ENCODE data around the gene DHTKD1.

Gene DHTKD1

DNA sequence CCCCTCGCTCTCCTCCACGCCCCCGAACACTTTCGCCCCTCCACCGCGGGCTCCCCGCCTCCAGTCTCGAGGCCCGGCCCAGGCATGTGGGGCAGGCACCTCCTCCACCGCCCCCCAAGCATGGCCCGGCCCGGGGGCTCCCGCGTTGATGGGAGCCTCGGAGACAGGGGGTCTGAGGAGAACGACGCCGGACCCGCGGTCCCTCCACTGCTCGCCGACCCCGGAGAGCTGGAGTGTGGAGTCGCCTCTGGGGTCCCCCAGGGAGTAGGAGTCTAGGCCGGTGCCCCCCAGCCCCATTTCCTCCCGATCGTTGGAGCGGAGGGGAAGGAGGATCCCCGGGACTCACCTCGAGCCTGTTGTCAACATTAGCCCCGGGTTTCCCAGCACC, 26.4 kb upstream of the DHTKD1 start (continued):
- TF ChIP-seq SALL2 (tag by site-specific recombination; IDR thresholded peaks at IDR 0.05; ENCODE audit: borderline replicate concordance) (no peak), ZNF266 (tag by site-specific recombination; IDR thresholded peaks at IDR 0.05; ENCODE audit: low read depth) (no peak), ZNF239 (tag by site-specific recombination; IDR thresholded peaks at IDR 0.05) (0 out of 2 replicates have a peak, but pooled peaks have one; percentile 1), ZNF654 (tag by site-specific recombination; IDR thresholded peaks at IDR 0.05; ENCODE audit: low read depth) (no peak), ZBTB20 (tag by site-specific recombination; IDR thresholded peaks at IDR 0.05) (peak; percentile 43; the same call in 1 of the 2 replicates), KLF9 (tag by site-specific recombination; IDR thresholded peaks at IDR 0.05; ENCODE audit: low read depth) (peak; percentile 71; the same call in 1 of the 2 replicates), ZEB2 (tag by site-specific recombination; IDR thresholded peaks at IDR 0.05) (0 out of 2 replicates have a peak, but pooled peaks have one; percentile 38), HOXC10 (CRISPR knock-in tag; IDR thresholded peaks at IDR 0.05) (no peak), ZSCAN30 (tag by site-specific recombination; IDR thresholded peaks at IDR 0.05) (0 out of 2 replicates have a peak, but pooled peaks have one; percentile 25), ZNF202 (tag by site-specific recombination; IDR thresholded peaks at IDR 0.05; ENCODE audit: borderline replicate concordance) (no peak), SP3 (tag by site-specific recombination; IDR thresholded peaks at IDR 0.05) (no peak), ZFHX2 (tag by site-specific recombination; conservative IDR thresholded peaks at IDR 0.05) (no peak), SCRT2 (tag by site-specific recombination; IDR thresholded peaks at IDR 0.05) (0 out of 2 replicates have a peak, but pooled peaks have one; percentile 6)
- TF ChIP-seq, protein P1, sequence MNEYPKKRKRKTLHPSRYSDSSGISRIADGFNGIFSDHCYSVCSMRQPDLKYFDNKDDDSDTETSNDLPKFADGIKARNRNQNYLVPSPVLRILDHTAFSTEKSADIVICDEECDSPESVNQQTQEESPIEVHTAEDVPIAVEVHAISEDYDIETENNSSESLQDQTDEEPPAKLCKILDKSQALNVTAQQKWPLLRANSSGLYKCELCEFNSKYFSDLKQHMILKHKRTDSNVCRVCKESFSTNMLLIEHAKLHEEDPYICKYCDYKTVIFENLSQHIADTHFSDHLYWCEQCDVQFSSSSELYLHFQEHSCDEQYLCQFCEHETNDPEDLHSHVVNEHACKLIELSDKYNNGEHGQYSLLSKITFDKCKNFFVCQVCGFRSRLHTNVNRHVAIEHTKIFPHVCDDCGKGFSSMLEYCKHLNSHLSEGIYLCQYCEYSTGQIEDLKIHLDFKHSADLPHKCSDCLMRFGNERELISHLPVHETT (tag by site-specific recombination; IDR thresholded peaks at IDR 0.05), result no peak
- TF ChIP-seq, protein P2, sequence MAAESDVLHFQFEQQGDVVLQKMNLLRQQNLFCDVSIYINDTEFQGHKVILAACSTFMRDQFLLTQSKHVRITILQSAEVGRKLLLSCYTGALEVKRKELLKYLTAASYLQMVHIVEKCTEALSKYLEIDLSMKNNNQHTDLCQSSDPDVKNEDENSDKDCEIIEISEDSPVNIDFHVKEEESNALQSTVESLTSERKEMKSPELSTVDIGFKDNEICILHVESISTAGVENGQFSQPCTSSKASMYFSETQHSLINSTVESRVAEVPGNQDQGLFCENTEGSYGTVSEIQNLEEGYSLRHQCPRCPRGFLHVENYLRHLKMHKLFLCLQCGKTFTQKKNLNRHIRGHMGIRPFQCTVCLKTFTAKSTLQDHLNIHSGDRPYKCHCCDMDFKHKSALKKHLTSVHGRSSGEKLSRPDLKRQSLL (tag by site-specific recombination; IDR thresholded peaks at IDR 0.05), result peak; percentile 64; the same call in 1 of the 2 replicates
- TF ChIP-seq, protein P3, sequence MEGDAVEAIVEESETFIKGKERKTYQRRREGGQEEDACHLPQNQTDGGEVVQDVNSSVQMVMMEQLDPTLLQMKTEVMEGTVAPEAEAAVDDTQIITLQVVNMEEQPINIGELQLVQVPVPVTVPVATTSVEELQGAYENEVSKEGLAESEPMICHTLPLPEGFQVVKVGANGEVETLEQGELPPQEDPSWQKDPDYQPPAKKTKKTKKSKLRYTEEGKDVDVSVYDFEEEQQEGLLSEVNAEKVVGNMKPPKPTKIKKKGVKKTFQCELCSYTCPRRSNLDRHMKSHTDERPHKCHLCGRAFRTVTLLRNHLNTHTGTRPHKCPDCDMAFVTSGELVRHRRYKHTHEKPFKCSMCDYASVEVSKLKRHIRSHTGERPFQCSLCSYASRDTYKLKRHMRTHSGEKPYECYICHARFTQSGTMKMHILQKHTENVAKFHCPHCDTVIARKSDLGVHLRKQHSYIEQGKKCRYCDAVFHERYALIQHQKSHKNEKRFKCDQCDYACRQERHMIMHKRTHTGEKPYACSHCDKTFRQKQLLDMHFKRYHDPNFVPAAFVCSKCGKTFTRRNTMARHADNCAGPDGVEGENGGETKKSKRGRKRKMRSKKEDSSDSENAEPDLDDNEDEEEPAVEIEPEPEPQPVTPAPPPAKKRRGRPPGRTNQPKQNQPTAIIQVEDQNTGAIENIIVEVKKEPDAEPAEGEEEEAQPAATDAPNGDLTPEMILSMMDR (tag by site-specific recombination; IDR thresholded peaks at IDR 0.05), result no peak
- TF ChIP-seq, protein P4, sequence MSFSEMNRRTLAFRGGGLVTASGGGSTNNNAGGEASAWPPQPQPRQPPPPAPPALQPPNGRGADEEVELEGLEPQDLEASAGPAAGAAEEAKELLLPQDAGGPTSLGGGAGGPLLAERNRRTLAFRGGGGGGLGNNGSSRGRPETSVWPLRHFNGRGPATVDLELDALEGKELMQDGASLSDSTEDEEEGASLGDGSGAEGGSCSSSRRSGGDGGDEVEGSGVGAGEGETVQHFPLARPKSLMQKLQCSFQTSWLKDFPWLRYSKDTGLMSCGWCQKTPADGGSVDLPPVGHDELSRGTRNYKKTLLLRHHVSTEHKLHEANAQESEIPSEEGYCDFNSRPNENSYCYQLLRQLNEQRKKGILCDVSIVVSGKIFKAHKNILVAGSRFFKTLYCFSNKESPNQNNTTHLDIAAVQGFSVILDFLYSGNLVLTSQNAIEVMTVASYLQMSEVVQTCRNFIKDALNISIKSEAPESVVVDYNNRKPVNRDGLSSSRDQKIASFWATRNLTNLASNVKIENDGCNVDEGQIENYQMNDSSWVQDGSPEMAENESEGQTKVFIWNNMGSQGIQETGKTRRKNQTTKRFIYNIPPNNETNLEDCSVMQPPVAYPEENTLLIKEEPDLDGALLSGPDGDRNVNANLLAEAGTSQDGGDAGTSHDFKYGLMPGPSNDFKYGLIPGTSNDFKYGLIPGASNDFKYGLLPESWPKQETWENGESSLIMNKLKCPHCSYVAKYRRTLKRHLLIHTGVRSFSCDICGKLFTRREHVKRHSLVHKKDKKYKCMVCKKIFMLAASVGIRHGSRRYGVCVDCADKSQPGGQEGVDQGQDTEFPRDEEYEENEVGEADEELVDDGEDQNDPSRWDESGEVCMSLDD (tag by site-specific recombination; IDR thresholded peaks at IDR 0.05), result peak; percentile 67; the same call in 1 of the 2 replicates

DNA sequence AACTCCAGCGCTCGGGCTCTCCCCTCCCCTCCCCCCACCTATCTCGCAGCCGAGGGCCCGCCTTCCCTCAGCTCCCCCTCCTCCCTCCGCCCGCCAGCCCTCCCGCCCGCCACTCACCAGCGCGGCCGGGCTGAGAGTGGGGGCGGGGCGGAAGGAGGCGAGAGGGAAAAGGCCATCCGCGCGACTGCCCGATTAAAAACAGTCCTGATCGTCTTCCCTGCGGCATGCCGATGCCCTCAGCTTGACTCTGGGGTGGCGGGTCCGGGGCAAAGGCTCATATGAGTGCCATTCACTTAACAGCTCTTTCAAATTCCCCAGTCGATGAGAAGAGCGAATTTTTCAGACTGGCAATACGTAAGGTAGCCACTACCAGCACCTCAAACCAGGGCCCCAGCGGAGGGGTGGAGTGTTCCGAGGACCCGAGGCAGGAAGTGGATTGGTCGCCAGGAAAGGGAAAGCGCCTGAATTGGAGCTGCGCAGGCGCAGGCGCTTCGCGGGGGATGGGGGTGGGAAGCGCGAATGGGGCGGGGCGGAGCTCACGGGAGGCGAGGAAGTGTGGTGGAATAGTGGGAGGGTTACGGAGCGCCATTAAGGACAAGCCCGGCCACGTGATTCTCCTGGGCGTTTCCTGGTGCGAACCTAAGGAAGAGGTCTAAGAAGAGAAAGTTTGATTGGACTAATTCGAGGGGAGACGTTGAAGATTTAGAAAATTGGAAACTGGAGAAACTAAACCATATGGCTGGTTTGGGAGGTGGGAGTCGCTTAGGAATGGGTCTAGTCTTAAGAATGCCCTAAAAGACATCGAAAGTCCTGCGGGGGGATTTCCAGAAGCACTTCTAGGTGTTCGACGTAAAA, 25.7 kb upstream of the DHTKD1 start, which contains the start of gene UPF2:
TSS of gene UPF2 (minus strand) at position 13 of the 855 bp plus-strand sequence. CDS start 7,386 bp downstream, outside the sequence.
- H3K4me1 ChIP-seq (ENCODE audit: control insufficient read depth, insufficient read depth, low read length), result peaks cover 10% of the 10 kb centered on the region
- peak within 1 kb of the TSS; percentile 100 for H3K27ac ChIP-seq (ENCODE audit: extremely low read depth, low read depth, low read length)
- H3K9me3 ChIP-seq (ENCODE audit: control insufficient read depth, insufficient read depth, low read depth, low read length), result no peaks in the 10 kb centered on the region
- no peaks in the 10 kb centered on the region for H3K36me3 ChIP-seq (ENCODE audit: control insufficient read depth in 2 of 2, insufficient read depth in 1 of 2, low read length in 2 of 2)
- POLR2A ChIA-PET, result interaction anchor here (0.6 to 2.9 kb wide), 19 partner anchors 9 to 225 kb away, joined by 3 to 40 read pairs (median 3); partner anchors contain the start of genes CDC123, DHTKD1 and NUDT5
- peak within 1 kb of the TSS; percentile 87 for H3K4me3 ChIP-seq (ENCODE audit: low read depth, low read length)
- CTCF ChIA-PET, result interaction anchor here (0.6 to 0.9 kb wide), 3 partner anchors 57 to 259 kb away, joined by 3 to 5 read pairs (median 3); no protein-coding TSS in a partner anchor
- no peak for TF ChIP-seq HOXD13 (CRISPR knock-in tag; IDR thresholded peaks at IDR 0.05; ENCODE audit: borderline replicate concordance)
- no peak for TF ChIP-seq ZNF621 (tag by site-specific recombination; IDR thresholded peaks at IDR 0.05)
- no peak for TF ChIP-seq ZNF555 (tag by site-specific recombination; conservative IDR thresholded peaks at IDR 0.05)
- TF ChIP-seq ZXDB (tag by site-specific recombination; IDR thresholded peaks at IDR 0.05), result peak; percentile 73
- TF ChIP-seq GLI4 (tag by site-specific recombination; IDR thresholded peaks at IDR 0.05), result no peak
- peak; percentile 94 for TF ChIP-seq KLF16 (tag by site-specific recombination; IDR thresholded peaks at IDR 0.05)
- TF ChIP-seq, protein P5, sequence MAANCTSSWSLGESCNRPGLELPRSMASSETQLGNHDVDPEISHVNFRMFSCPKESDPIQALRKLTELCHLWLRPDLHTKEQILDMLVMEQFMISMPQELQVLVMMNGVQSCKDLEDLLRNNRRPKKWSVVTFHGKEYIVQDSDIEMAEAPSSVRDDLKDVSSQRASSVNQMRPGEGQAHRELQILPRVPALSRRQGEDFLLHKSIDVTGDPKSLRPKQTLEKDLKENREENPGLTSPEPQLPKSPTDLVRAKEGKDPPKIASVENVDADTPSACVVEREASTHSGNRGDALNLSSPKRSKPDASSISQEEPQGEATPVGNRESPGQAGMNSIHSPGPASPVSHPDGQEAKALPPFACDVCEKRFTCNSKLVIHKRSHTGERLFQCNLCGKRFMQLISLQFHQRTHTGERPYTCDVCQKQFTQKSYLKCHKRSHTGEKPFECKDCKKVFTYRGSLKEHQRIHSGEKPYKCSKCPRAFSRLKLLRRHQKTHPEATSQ (tag by site-specific recombination; IDR thresholded peaks at IDR 0.05), result no peak
- TF ChIP-seq, protein P6, sequence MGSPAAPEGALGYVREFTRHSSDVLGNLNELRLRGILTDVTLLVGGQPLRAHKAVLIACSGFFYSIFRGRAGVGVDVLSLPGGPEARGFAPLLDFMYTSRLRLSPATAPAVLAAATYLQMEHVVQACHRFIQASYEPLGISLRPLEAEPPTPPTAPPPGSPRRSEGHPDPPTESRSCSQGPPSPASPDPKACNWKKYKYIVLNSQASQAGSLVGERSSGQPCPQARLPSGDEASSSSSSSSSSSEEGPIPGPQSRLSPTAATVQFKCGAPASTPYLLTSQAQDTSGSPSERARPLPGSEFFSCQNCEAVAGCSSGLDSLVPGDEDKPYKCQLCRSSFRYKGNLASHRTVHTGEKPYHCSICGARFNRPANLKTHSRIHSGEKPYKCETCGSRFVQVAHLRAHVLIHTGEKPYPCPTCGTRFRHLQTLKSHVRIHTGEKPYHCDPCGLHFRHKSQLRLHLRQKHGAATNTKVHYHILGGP (tag by site-specific recombination; IDR thresholded peaks at IDR 0.05), result no peak
- TF ChIP-seq SP7 (tag by site-specific recombination; IDR thresholded peaks at IDR 0.05), result no peak; the same call in 1 of the 2 replicates
